Fibroblast of mammary gland (primary cell): ENCODE measurements around the gene ITGA3.

Experiments used
- DNase-seq: peaks from one replicate; pipeline ENCODE4 v3.0.0-alpha.2; 2010; ENCODE audit warnings: low read depth
- H3K4me3 ChIP-seq: 2 replicates; pipeline ENCODE4 v1.5.1; 2011; ENCODE audit warnings: low read depth, mild to moderate bottlenecking, low read length, moderate library complexity; ENCODE audit not compliant: control insufficient read depth
- CTCF ChIP-seq: conservative IDR thresholded peaks from 2 replicates; pipeline ENCODE4 v1.5.1; 2011; ENCODE audit warnings: low read depth, low read length, inconsistent platforms; ENCODE audit not compliant: control insufficient read depth, insufficient read depth

The ITGA3 gene

GRCh38 chr17:50105811-50106210, 49.9 kb downstream of the ITGA3 start:
- DNase-seq: no peak
- TF ChIP-seq CTCF: no peak
- no peak overlapping the region for H3K4me3 ChIP-seq

GRCh38 chr17:50106393-50107131, 50.7 kb downstream of the ITGA3 start:
- no peak for DNase-seq
- TF ChIP-seq CTCF: no peak
- H3K4me3 ChIP-seq: no peak overlapping the region

GRCh38 chr17:50107790-50108414, 52.0 kb downstream of the ITGA3 start:
- DNase-seq: peak; percentile 71
- no peak overlapping the region for H3K4me3 ChIP-seq
- no peak for TF ChIP-seq CTCF

- no peak for TF ChIP-seq CTCF
- no peak for DNase-seq
- H3K4me3 ChIP-seq: no peak overlapping the region
These were observed 52.6 kb downstream of the ITGA3 start for GRCh38 chr17:50108556-50108955.

GRCh38 chr17:50109207-50109606, 53.3 kb downstream of the ITGA3 start:
- H3K4me3 ChIP-seq: no peak overlapping the region
- DNase-seq: no peak
- no peak for TF ChIP-seq CTCF

- TF ChIP-seq CTCF: no peak
- DNase-seq: no peak
- no peak overlapping the region for H3K4me3 ChIP-seq
These were observed 53.9 kb downstream of the ITGA3 start for GRCh38 chr17:50109785-50110184.
